ENCODE results near the gene ATXN7L1.

Gene ATXN7L1

DNA sequence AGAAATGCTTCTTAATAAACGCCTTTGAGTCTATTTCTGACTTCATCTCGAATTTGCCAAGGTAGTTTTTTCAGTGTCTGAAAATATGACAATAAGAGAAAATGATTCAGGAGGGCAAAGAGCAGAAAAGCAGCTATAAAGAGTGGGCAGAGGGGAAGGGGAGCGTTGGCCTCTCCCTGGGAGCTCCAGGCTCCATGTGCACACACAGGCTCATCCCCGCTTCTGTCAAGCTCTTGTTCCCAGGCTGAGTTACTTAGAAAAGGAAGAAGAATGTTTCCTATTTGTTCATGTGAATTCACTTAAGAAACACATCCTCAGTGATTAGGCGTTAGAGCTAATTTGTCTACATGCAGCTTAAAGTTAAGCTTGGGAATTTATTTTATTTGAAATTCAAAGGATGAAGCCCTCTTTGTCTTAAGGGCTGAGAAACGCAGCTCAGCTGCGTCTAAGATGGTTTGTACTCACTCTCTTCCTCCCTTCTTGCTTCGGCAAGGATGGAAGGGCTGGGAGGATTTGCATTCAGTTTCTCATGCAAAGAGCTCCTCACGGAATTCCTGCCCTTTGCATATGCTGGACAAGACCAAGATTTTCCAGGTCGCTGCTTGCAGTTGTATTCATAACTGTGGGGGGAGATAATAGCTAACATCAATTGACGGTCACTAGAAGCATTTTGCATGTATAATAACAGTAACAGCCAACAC, 29.0 kb upstream of the ATXN7L1 start:
- TF ChIP-seq GATA3 (IDR thresholded peaks at IDR 0.05; ENCODE audit: low read depth, low read length), result no peak
- no peak for TF ChIP-seq GATA2 (IDR thresholded peaks at IDR 0.05; ENCODE audit: low read depth, low read length)

DNA sequence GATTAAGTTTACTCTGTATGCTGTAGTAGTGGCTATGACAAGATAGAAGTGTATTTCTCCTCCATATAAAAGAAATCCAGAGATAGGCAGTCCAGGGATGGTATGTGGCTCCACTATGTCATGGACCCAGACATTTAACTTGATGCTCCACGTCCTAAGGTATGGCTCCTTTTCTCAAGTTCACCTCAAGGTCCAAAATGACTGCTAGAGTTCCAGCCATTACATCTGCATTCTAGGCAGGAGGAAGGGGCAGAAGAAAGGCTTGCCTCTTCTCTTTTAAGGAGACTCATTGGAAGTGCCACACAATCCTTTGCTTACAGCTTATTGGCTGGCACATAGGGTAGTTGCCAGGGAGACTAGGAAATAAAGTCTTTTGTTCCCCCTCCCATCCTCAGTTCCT, 27.7 kb upstream of the ATXN7L1 start:
- TF ChIP-seq GATA2 (IDR thresholded peaks at IDR 0.05; ENCODE audit: low read depth, low read length) (no peak), GATA3 (IDR thresholded peaks at IDR 0.05; ENCODE audit: low read depth, low read length) (no peak)

DNA sequence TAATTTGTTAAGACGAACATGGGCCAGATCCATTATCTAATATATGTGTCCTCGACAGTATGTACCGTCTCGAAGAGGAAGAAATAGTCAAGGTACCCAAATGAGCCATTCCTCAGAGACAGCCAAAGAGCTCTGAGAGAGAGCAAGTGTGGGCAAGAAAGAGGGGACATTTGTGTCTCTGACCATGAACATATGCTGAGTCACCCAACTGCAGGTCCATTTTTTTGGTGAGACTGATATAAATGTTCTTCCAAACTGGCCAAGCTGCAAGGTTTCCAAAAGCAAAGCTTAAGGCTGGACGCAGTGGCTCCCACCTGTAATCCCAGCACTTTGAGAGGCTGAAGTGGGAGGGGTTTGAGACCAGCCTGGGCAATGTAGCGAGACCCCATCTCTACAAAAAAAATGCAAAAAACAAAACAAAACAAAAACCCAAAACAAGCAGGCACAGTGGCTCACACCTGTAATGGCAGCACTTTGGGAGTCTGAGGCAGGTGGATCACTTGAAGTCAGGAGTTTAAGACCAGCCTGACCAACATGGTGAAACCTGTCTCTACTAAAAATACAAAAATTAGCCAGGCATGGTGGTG, 26.0 kb upstream of the ATXN7L1 start:
- no peak for TF ChIP-seq GATA2 (IDR thresholded peaks at IDR 0.05; ENCODE audit: low read depth, low read length)
- TF ChIP-seq GATA3 (IDR thresholded peaks at IDR 0.05; ENCODE audit: low read depth, low read length), result no peak

DNA sequence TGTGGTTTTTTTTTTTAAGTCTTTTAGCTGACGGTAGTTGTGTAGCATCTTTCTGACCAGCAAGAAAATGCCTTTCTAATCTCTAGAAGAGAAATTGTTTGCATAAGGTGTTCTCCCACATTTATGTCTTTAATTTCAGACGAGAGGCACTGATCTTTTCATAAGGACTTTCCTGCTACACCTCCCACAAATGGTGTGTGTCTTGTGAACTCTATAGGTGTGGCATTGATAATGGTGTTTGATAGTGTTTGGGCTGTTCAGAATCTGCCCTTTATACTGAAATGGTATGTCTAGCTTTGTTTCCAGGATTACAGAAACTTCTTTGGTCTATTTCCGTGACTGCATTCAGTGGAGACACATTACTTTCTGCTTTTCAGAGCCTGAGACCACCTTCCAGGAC, 21.6 kb upstream of the ATXN7L1 start:
- TF ChIP-seq GATA3 (IDR thresholded peaks at IDR 0.05; ENCODE audit: low read depth, low read length), result no peak
- TF ChIP-seq GATA2 (IDR thresholded peaks at IDR 0.05; ENCODE audit: low read depth, low read length), result no peak

DNA sequence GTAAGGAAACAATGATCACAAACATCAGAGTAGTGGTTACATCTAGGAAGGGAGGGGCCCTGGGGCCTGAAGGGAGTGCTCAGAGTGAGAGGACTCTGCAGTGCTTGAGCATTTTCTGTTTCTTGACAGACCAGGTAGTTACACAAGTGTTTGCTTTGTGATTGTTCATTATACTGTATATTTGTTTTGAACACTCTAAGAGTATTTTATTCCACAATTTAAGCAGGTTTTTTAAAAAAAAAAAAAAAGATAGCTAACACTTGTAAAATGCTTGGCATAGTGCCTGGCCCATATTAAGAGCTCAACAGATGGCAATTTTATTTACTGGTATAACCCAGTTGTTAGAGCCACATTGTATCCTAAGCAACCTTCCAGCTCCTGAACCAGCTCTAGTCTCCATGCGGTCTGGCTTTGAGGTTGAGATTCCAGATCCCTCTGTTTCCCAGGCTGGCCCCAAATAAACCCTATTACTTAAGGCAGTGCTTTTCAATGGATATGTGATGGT, 20.1 kb upstream of the ATXN7L1 start:
- TF ChIP-seq GATA3 (IDR thresholded peaks at IDR 0.05; ENCODE audit: low read depth, low read length), result no peak
- no peak for TF ChIP-seq GATA2 (IDR thresholded peaks at IDR 0.05; ENCODE audit: low read depth, low read length)

DNA sequence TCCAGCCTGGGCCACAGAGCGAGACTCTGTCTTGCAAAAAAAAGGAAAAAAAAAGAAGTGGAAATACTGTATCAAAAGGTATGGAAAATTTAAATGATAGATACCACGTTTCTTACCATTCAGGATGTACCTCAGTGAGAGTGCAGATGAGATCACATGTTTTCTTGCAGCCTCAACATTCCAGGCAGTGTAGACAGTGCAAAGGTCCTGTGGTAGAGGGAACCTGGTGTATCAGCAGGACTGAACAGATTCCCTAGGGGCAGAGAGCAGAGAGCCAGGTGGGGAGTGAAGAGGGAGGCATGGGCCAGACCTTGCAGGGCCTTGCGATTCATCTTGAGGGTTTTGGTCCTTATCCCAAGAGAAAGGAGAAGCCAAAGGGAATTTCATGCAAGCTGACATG, 17.7 kb upstream of the ATXN7L1 start:
- TF ChIP-seq GATA2 (IDR thresholded peaks at IDR 0.05; ENCODE audit: low read depth, low read length) (no peak), GATA3 (IDR thresholded peaks at IDR 0.05; ENCODE audit: low read depth, low read length) (no peak)

DNA sequence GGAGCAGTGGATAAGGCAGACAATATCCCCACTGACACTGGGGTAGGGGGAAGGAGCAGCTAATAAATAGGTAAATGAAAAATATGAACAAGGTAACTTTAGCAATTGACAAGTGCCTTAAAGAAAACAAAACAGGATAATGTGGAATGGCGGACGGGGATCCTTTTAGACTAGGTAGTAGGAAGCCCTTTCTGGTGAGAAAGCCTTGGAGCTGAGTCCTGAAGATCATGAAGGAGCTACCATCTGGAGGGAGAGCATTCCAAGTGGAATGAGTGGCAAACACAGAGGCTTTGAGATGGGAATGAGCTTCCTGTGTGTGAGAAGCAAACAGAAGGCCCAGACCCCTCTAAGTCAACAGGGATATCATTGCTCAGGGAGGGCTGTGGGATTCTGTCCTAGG, 16.0 kb upstream of the ATXN7L1 start:
- TF ChIP-seq GATA2 (IDR thresholded peaks at IDR 0.05; ENCODE audit: low read depth, low read length) (no peak), GATA3 (IDR thresholded peaks at IDR 0.05; ENCODE audit: low read depth, low read length) (no peak)

DNA sequence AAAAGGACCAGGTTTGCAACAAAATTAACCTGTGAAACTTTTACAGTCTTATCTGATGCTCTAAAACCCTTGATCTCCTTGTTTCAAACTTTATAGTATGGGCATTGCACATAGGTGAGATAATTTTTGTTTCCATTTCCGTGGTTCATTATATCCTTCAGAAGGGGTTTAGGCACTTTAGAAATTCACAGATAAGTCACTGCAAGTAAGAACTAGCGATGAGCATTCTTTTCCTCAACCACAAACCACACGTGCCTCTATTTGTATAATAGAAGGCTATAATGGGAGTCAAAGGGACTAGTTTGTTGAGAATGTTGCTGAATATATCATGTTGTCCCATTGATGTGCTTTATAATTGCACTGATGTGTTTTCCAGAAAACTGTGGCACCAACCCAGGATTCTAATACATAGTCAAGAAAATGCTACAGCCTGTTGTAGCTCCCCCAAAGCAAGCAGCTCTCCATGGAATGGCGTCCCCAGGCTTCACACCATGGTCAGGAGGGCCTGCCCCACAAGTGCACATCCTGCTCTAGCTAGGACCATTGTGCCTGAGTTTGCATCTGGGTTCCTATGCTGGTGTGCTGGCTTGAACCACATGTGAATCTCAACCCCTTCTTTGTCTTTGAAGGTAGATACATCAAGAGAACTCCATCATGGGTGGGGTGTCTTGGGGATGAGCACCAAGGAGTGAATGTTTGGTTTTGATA, 14.0 kb upstream of the ATXN7L1 start:
- TF ChIP-seq GATA3 (IDR thresholded peaks at IDR 0.05; ENCODE audit: low read depth, low read length), result no peak
- TF ChIP-seq GATA2 (IDR thresholded peaks at IDR 0.05; ENCODE audit: low read depth, low read length), result no peak

DNA sequence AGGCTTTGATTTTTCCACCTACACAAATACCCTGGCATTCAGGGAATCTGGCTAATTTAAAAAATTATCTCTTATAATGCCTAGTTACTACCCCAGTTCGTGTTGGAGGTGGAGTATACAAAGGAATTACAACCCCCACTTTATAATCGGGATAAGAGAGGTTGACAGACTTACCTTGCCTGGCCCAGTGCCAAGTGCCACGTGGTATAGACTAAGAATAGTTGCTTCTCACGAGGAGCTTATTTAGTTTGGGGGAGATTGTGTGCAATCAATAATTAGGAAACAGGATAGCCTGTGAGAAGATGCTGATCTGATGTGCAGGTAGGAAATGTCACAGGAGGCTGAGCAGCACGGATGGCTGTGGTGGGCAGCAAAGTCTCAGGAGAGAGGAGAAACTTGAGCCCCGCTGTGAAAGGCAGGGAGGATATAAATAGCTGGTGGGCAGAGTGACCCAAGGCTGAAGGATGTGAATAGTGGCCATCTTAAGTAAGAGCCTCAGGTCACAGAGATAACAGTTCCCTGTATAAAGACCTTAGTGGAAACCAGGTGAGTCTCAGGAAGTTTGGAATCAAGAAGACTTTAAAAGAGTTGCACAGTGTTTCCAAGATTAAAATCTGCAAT, 11.3 kb upstream of the ATXN7L1 start:
- TF ChIP-seq GATA3 (IDR thresholded peaks at IDR 0.05; ENCODE audit: low read depth, low read length) (no peak), GATA2 (IDR thresholded peaks at IDR 0.05; ENCODE audit: low read depth, low read length) (no peak)

DNA sequence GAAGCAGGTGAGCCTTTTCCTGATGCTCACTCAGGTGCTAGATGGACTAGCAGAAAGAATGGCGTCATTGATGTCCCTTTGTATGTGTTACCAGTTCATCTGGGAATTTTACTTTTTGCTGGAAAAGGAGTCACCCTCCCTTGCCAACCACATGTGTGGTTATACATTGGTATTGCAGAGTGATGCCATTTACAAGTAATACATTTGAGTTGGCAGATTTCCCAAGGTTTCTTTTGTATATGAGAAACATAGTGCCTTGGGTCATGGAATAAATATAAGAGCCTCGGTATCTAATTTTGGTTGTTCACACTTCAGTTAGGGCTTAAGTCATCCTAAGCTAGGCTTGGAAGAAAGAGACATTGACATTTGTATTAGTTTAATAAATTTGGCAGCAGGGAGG, 10.4 kb upstream of the ATXN7L1 start:
- no peak for TF ChIP-seq GATA2 (IDR thresholded peaks at IDR 0.05; ENCODE audit: low read depth, low read length)
- TF ChIP-seq GATA3 (IDR thresholded peaks at IDR 0.05; ENCODE audit: low read depth, low read length), result no peak

DNA sequence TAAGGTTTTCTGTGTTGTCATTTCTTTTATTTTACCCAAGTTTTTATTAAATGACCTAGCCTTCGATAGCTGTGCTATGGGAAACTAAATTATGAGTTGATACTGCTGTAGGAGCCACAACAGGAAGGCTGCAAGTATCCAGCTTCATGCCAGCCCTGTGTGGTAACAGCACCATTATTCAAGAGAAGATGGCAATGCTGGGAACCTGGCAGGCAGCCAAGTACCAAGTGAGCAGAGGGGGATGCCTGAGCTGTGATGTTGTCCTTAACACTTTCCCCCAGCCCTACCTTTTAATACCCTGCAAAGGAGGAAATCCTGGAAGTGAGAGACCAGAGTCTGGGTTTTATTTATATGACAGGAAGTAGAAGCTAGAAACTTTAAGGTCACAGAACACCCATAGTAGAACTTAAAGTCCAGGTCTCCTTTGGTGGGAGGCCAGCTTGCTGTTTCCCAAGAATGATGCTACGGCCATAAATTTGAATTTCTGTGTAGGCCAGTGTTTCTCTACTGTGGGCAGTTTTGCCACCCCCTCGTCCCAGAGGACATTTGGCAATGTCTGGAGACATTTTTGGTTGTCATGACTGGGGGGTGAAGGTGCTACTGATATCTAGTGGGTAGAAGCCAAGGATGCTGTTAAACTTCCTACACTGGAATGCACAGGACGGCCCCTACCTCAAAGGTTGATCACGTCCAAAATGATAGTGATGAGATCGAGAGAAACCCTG, 9.2 kb upstream of the ATXN7L1 start:
- TF ChIP-seq GATA2 (IDR thresholded peaks at IDR 0.05; ENCODE audit: low read depth, low read length) (no peak), GATA3 (IDR thresholded peaks at IDR 0.05; ENCODE audit: low read depth, low read length) (no peak)

DNA sequence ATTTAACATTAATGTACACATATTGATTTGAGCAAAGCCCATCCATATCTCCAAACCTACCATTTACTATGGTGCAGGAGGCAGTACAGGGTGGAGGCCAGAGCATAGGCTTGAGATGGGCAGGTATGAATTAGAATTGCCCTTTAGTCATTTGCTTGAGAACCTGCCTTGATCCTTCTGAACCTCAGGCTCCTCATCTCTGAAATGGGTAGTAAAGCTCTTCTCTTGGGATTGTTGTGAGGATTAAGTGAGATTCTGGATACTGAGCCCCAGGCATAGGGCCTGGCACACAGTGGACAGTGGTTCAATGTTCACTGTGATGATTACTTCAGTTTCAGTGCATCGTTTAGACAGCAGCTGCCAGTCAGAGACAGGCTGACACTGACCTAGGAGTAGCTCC, 5.0 kb upstream of the ATXN7L1 start:
- TF ChIP-seq GATA2 (IDR thresholded peaks at IDR 0.05; ENCODE audit: low read depth, low read length), result no peak
- TF ChIP-seq GATA3 (IDR thresholded peaks at IDR 0.05; ENCODE audit: low read depth, low read length), result no peak

DNA sequence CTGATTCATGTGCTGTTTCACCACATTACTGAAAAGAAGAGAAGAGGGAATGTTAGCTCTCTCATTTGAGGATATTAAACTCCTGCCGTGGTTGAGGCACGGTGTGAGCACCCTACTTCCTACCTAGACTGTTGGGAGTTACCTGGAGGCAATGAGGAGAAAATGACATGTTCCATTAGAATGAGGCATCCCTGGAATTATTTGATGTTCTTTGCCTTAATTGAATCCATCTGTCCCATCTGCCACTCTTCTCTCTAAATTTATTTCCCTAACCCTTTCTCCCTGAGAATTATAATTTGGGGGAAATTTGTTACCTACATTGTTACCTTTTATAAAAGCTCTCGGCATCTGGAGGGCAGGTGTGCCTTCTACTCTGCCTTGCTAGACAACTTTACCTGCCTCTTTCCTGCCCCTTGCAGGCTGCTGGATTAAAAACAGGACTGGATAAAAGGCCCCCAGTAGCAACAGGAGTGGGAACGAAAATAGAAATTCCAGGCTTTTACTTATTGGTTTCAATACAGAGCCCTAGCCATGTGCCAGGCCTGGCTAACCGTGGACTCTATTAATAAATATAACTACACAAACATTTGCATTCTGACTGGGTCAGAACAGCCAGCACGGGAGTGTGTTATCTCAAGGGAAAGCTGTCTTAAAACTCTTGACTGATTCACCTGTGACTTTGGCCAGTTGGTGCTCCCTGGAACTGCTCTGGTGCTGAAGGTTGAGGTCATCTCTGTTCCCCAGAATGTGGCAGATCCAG, 4.4 kb upstream of the ATXN7L1 start:
- TF ChIP-seq GATA2 (IDR thresholded peaks at IDR 0.05; ENCODE audit: low read depth, low read length) (no peak), GATA3 (IDR thresholded peaks at IDR 0.05; ENCODE audit: low read depth, low read length) (no peak)

Data from SH-SY5Y (cell line).